GM12874 (cell line): ENCODE measurements around the gene MGAT1.

ENCODE experiments used
- CTCF ChIP-seq: IDR thresholded peaks from 2 replicates; pipeline ENCODE4 v1.5.1; 2011; ENCODE audit warnings: low read depth, mild to moderate bottlenecking, control low read depth, low read length, moderate library complexity; ENCODE audit not compliant: insufficient read depth

MGAT1 gene

GRCh38 chr5:180783340-180784052, 19.1 kb downstream of the MGAT1 start:
- no peak for TF ChIP-seq CTCF

- TF ChIP-seq CTCF = no peak
Measured at GRCh38 chr5:180782748-180783147, 19.9 kb downstream of the MGAT1 start.

DNA sequence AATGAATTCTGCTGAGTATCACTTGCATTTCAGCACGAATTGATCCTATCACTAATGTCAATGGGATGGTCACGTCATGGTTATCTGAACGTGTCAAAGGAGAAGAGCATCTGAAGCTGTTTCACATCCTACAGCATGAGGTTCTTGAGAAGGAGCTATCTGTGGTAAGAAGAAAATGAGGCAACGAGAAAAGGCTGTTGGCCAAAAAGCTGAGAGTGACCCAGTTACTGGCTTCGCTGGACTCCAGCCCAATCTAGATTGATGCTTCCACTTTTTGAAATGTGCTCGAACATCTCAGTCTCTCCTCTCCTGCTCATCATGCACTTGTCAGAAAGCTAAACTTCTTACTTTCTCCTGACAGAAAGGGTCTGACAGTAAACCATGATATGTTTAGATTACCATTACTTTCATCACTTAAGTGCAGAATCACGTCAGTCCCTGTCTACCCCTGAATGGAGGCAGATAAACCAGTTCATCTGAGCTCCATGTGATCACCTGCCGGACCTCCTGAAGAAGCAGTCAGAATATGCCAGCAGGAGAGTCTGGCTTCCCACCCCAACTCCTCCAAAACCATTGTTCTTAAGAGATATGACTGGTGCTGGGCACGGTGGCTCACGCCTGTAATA, 22.5 kb downstream of the MGAT1 start:
- no peak for TF ChIP-seq CTCF

- TF ChIP-seq CTCF = no peak
Measured at GRCh38 chr5:180777475-180777874, 25.1 kb downstream of the MGAT1 start.

GRCh38 chr5:180776376-180776775, 26.2 kb downstream of the MGAT1 start:
- TF ChIP-seq CTCF = no peak

DNA sequence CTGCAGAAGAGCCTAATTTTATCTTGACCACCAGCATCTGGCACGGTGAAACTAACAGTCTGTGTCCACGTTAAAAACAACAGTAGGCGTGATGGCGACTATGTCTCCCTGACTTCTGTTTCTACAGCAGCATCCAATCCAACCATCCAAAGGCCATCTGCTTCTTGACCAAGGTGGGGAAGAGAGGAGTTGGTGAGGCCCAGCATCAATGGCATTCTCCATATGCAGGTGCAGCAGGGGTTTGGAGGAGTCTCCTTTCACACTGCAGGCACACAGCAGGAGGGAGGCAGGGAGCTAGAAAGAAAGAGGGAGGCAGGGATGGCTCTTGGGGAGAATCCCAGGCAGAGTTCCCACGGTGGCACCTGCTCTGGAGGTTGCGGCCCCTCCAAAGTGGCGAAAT, 27.0 kb downstream of the MGAT1 start:
- no peak for TF ChIP-seq CTCF

- TF ChIP-seq CTCF = no peak
Measured at GRCh38 chr5:180771839-180772238, 30.8 kb downstream of the MGAT1 start.
